H9 (cell line): ENCODE measurements around the gene ANKRD17. TPM values are rescaled to one million over a fixed set of nuclear protein-coding genes. Genes with fewer than 3 reads are reported as not detected.

Experiments
- DNase-seq: peaks from one replicate; pipeline ENCODE4 v3.0.0-alpha.2; 2017
- H2AFZ ChIP-seq: one replicate; pipeline ENCODE4 v1.6.1; 2013; ENCODE audit warnings: mild to moderate bottlenecking, low read length, control low read depth, moderate library complexity
- H2AK5ac ChIP-seq: 2 replicates; pipeline ENCODE4 v1.6.1; 2013; ENCODE audit warnings: low read length, control low read depth, mixed read lengths; ENCODE audit not compliant: insufficient read length
- H2BK120ac ChIP-seq: one replicate; pipeline ENCODE4 v1.6.1; 2013; ENCODE audit warnings: low read depth, mild to moderate bottlenecking, low read length, control low read depth, inconsistent platforms; ENCODE audit not compliant: poor library complexity, severe bottlenecking
- H2BK12ac ChIP-seq: 2 replicates; pipeline ENCODE4 v1.6.1; 2013; ENCODE audit warnings: low read length, control low read depth, mixed read lengths, low read depth; ENCODE audit not compliant: insufficient read length
- H2BK15ac ChIP-seq: 2 replicates; pipeline ENCODE4 v1.6.1; 2013; ENCODE audit warnings: low read depth, low read length, control low read depth
- H2BK20ac ChIP-seq: one replicate; pipeline ENCODE4 v1.6.1; 2013; ENCODE audit warnings: low read depth, mild to moderate bottlenecking, low read length, control low read depth, inconsistent platforms; ENCODE audit not compliant: poor library complexity, severe bottlenecking
- H2BK5ac ChIP-seq: 2 replicates; pipeline ENCODE4 v1.6.1; 2013; ENCODE audit warnings: low read length, control low read depth, mixed read lengths; ENCODE audit not compliant: insufficient read length
- H3K14ac ChIP-seq: 2 replicates; pipeline ENCODE4 v1.6.1; 2013; ENCODE audit warnings: low read length, control low read depth; ENCODE audit not compliant: insufficient read depth
- H3K18ac ChIP-seq: 2 replicates; pipeline ENCODE4 v1.6.1; 2013; ENCODE audit warnings: low read depth, mild to moderate bottlenecking, mixed read lengths, low read length, control low read depth; ENCODE audit not compliant: insufficient read length
- H3K23ac ChIP-seq: 2 replicates; pipeline ENCODE4 v1.6.1; 2013; ENCODE audit warnings: low read length, control low read depth, mixed read lengths, low read depth; ENCODE audit not compliant: insufficient read length
- H3K23me2 ChIP-seq: 2 replicates; pipeline ENCODE4 v1.6.1; 2013; ENCODE audit warnings: low read depth, mild to moderate bottlenecking, mixed read lengths, low read length, control low read depth; ENCODE audit not compliant: insufficient read length, poor library complexity, severe bottlenecking
- H3K27ac ChIP-seq: 2 replicates; pipeline ENCODE4 v1.5.1; 2013; ENCODE audit warnings: low read length, control low read depth, mixed read lengths, low read depth; ENCODE audit not compliant: insufficient read length
- H3K27me3 ChIP-seq: 2 replicates; pipeline ENCODE4 v1.6.1; 2013; ENCODE audit warnings: low read length, control low read depth, inconsistent platforms; ENCODE audit not compliant: insufficient read depth
- H3K4ac ChIP-seq: 2 replicates; pipeline ENCODE4 v1.6.1; 2013; ENCODE audit warnings: low read depth, mild to moderate bottlenecking, control low read depth, inconsistent platforms, low read length, moderate library complexity
- H3K4me1 ChIP-seq: 2 replicates; pipeline ENCODE4 v1.6.1; 2013; ENCODE audit warnings: low read length, control low read depth, inconsistent platforms; ENCODE audit not compliant: insufficient read depth
- H3K4me2 ChIP-seq: 2 replicates; pipeline ENCODE4 v1.6.1; 2013; ENCODE audit warnings: low read length, control low read depth, mixed read lengths; ENCODE audit not compliant: insufficient read length, insufficient read depth
- H3K56ac ChIP-seq: 2 replicates; pipeline ENCODE4 v1.6.1; 2013; ENCODE audit warnings: low read depth, mild to moderate bottlenecking, mixed read lengths, low read length, control low read depth; ENCODE audit not compliant: insufficient read length
- H3K79me1 ChIP-seq: 2 replicates; pipeline ENCODE4 v1.6.1; 2013; ENCODE audit warnings: low read depth, mild to moderate bottlenecking, moderate library complexity, low read length, control low read depth, inconsistent platforms; ENCODE audit not compliant: insufficient read depth, poor library complexity, severe bottlenecking
- H3K79me2 ChIP-seq: 2 replicates; pipeline ENCODE4 v1.6.1; 2013; ENCODE audit warnings: low read length, control low read depth, inconsistent platforms; ENCODE audit not compliant: insufficient read depth
- H3K9ac ChIP-seq: 2 replicates; pipeline ENCODE4 v1.6.1; 2013; ENCODE audit warnings: low read length, control low read depth, mixed read lengths; ENCODE audit not compliant: insufficient read length; ENCODE audit errors: extremely low read depth
- H3K9me3 ChIP-seq: one replicate; pipeline ENCODE4 v1.6.1; 2013; ENCODE audit warnings: low read depth, low read length, inconsistent platforms; ENCODE audit not compliant: control insufficient read depth
- H3T11ph ChIP-seq: one replicate; pipeline ENCODE4 v1.6.1; 2013; ENCODE audit warnings: mild to moderate bottlenecking, low read length, control low read depth, inconsistent platforms
- H4K20me1 ChIP-seq: one replicate; pipeline ENCODE4 v1.6.1; 2013; ENCODE audit not compliant: control insufficient read depth, insufficient read length, insufficient read depth
- H4K5ac ChIP-seq: 2 replicates; pipeline ENCODE4 v1.6.1; 2013; ENCODE audit warnings: low read depth, mild to moderate bottlenecking, mixed read lengths, low read length, control low read depth; ENCODE audit not compliant: insufficient read length
- H4K8ac ChIP-seq: replicated peaks from 2 replicates; pipeline ENCODE4 v1.6.1; 2013; ENCODE audit warnings: low read length, control low read depth, mixed read lengths, low read depth; ENCODE audit not compliant: insufficient read length
- H4K91ac ChIP-seq: 2 replicates; pipeline ENCODE4 v1.6.1; 2013; ENCODE audit warnings: low read depth, mild to moderate bottlenecking, moderate library complexity, mixed read lengths, low read length, control low read depth; ENCODE audit not compliant: insufficient read length
- H3K27ac Mint-ChIP-seq, 3 experiments: 2 replicates in 2 of 3; 3 replicates in 1 of 3; pipeline ENCODE4 v1.8.0; 2020 to 2021; ENCODE audit warnings: mixed read lengths in 3 of 3, mild to moderate bottlenecking in 1 of 3, moderate library complexity in 1 of 3
- H3K27me3 Mint-ChIP-seq: 2 replicates; pipeline ENCODE4 v1.8.0; 2021; ENCODE audit warnings: low read depth, mild to moderate bottlenecking, moderate library complexity, mixed read lengths
- H3K36me3 Mint-ChIP-seq, 3 experiments: 2 replicates in 2 of 3; 3 replicates in 1 of 3; pipeline ENCODE4 v1.8.0; 2020 to 2021; ENCODE audit warnings: low read depth in 3 of 3, mixed read lengths in 3 of 3; ENCODE audit not compliant: insufficient read depth in 1 of 3
- H3K4me1 Mint-ChIP-seq, 2 experiments: 2 replicates each; pipeline ENCODE4 v1.8.0; 2020; ENCODE audit warnings: mixed read lengths in 2 of 2
- H3K4me3 Mint-ChIP-seq, 2 experiments: 2 replicates in 1 of 2; 3 replicates in 1 of 2; pipeline ENCODE4 v1.8.0; 2020 to 2021; ENCODE audit warnings: mild to moderate bottlenecking in 2 of 2, mixed read lengths in 2 of 2, moderate library complexity in 1 of 2
- H3K9me3 Mint-ChIP-seq, 2 experiments: 2 replicates in 1 of 2; 3 replicates in 1 of 2; pipeline ENCODE4 v1.8.0; 2020; ENCODE audit warnings: mild to moderate bottlenecking in 2 of 2, mixed read lengths in 2 of 2, moderate library complexity in 1 of 2
- WGBS: extraction: QIAGEN DNeasy Blood & Tissue Kit; methylation state at CpG from one replicate; pipeline ENCODE4 v1.1.7; 2013; ENCODE audit warnings: missing lambda C conversion rate, low lambda C conversion rate, mixed read lengths; ENCODE audit not compliant: insufficient read length; ENCODE audit errors: extremely low coverage; 5-methylcytosine and 5-hydroxymethylcytosine counted together
- total RNA-seq: library from RNA; stranded (reverse); gene quantifications from 2 replicates; pipeline ENCODE4 v1.2.1, GENCODE V29; 2021
- TF ChIP-seq, protein P1 (sequence below): fragments of 200-600 bp; sonication (generic); conservative IDR thresholded peaks from 3 replicates; pipeline ENCODE4 v1.8.0; 2021; ENCODE audit warnings: antibody characterized with exemption, mild to moderate bottlenecking

Gene ANKRD17
- total RNA-seq, 1 experiment from 2014 or later: 82.4 TPM

DNA sequence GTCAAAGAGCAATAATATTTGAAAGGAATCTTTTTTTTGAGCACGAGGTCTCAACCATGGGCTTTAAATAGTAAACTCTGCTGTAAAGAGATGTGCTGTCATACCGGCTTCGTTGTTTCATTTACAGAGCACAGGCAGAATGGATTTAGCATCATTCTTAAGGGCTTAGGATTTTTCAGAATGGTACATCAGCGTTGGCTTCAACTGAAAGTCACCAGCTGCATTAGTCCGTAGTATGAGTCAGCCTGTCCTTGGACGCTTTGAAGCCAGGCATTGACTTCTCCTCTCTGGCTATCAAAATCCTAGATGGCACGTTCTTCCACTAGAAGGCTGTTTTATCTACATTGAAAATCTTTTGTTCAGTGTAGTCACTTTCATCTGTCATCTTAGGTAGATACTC lies 212.7 kb downstream of the ANKRD17 start:
- Histone ChIP-seq H3K23me2 (no peaks in the 10 kb centered on the region), H2AFZ (no peak overlapping the region), H3K79me1 (no peaks in the 10 kb centered on the region), H3K4me1 (no peaks in the 10 kb centered on the region), H3K9me3 (no peaks in the 10 kb centered on the region), H2BK12ac (no peak overlapping the region), H3K23ac (no peak overlapping the region), H3T11ph (no peak overlapping the region), H3K27me3 (no peaks in the 10 kb centered on the region), H3K4me2 (no peak overlapping the region), H3K27ac (no peak overlapping the region), H2BK120ac (no peak overlapping the region), H4K20me1 (no peaks in the 10 kb centered on the region), H2AK5ac (no peak overlapping the region), H2BK5ac (no peak overlapping the region), H2BK20ac (no peak overlapping the region), H4K5ac (no peak overlapping the region), H3K9ac (no peak overlapping the region), H3K18ac (no peak overlapping the region), H3K79me2 (no peaks in the 10 kb centered on the region), H4K91ac (no peak overlapping the region), H2BK15ac (no peak overlapping the region), H3K14ac (no peak overlapping the region), H4K8ac (no peak overlapping the region), H3K4ac (no peak overlapping the region), H3K56ac (no peak overlapping the region)
- WGBS: no CpG with 5 or more reads among the region's 7 CpGs
- no peaks in the 10 kb centered on the region for H3K27me3 Mint-ChIP-seq
- no peaks in the 10 kb centered on the region for H3K4me1 Mint-ChIP-seq
- TF ChIP-seq, protein P1, sequence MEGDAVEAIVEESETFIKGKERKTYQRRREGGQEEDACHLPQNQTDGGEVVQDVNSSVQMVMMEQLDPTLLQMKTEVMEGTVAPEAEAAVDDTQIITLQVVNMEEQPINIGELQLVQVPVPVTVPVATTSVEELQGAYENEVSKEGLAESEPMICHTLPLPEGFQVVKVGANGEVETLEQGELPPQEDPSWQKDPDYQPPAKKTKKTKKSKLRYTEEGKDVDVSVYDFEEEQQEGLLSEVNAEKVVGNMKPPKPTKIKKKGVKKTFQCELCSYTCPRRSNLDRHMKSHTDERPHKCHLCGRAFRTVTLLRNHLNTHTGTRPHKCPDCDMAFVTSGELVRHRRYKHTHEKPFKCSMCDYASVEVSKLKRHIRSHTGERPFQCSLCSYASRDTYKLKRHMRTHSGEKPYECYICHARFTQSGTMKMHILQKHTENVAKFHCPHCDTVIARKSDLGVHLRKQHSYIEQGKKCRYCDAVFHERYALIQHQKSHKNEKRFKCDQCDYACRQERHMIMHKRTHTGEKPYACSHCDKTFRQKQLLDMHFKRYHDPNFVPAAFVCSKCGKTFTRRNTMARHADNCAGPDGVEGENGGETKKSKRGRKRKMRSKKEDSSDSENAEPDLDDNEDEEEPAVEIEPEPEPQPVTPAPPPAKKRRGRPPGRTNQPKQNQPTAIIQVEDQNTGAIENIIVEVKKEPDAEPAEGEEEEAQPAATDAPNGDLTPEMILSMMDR: no peak
- DNase-seq: no peak
- H3K36me3 Mint-ChIP-seq: no peaks in the 10 kb centered on the region; a peak in 1 of 7 replicates
- no peak overlapping the region for H3K4me3 Mint-ChIP-seq
- no peak overlapping the region for H3K27ac Mint-ChIP-seq
- no peaks in the 10 kb centered on the region; a peak in 2 of 5 replicates for H3K9me3 Mint-ChIP-seq
